ENCODE measurements around the gene RTL1. TPM values are rescaled to one million over a fixed set of nuclear protein-coding genes. Genes with fewer than 3 reads are reported as not detected.

The RTL1 gene
- total RNA-seq, 3 donors from 2014 or later: not detected

- ATAC-seq (no peak), DNase-seq (peak in 1 of 3 donors; percentile 34)
- TF ChIP-seq, protein P1, sequence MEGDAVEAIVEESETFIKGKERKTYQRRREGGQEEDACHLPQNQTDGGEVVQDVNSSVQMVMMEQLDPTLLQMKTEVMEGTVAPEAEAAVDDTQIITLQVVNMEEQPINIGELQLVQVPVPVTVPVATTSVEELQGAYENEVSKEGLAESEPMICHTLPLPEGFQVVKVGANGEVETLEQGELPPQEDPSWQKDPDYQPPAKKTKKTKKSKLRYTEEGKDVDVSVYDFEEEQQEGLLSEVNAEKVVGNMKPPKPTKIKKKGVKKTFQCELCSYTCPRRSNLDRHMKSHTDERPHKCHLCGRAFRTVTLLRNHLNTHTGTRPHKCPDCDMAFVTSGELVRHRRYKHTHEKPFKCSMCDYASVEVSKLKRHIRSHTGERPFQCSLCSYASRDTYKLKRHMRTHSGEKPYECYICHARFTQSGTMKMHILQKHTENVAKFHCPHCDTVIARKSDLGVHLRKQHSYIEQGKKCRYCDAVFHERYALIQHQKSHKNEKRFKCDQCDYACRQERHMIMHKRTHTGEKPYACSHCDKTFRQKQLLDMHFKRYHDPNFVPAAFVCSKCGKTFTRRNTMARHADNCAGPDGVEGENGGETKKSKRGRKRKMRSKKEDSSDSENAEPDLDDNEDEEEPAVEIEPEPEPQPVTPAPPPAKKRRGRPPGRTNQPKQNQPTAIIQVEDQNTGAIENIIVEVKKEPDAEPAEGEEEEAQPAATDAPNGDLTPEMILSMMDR (IDR thresholded peaks at IDR 0.05): no peak
- intact Hi-C loops (cut with DNase I, micrococcal nuclease): no loop called here
- Histone ChIP-seq H3K9me3 (no peaks in the 10 kb centered on the region), H3K4me1 (ENCODE audit: low read depth) (no peaks in the 10 kb centered on the region), H3K36me3 (ENCODE audit: low read depth) (no peaks in the 10 kb centered on the region), H3K4me3 (no peak overlapping the region)
Observed at GRCh38 chr14:100841066-100841760, 62.3 kb downstream of the RTL1 start.

DNA sequence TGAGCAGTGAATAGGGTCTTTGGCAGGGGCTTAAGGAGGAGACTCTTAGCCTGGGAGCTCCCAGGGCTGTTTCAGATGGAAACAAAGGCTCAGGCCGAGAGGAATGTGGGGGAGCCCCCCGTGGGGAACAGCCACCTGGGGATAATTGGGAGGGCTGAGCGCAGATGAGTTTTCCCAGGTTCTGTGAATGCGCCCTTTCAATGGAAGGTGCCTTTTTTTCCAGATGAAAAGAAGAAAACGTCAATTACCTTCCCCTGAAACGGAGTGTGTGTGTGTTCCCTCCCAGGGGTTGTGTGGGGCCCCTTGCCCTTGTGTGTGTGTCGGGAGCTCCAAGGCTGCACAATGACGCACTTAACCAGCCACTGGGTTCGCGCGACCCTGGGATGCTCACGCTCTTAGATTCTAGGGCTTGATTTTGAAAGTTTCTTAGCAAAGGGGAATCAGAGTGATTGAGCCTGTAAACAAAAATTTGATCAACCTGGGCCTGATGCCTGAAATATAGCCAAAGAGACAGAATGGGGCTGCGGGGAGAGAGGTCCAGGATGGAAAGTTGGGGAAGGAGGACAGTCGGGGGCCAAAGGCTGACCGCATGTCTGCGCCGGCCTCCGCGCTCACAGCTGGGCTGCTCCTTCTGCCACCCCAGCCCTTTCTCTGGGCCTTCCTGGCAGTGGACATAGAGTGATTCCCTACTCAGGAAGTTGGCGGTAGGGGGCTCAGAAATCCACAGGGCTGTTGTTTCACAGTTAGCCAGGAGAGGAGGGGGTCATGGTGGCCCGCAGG lies 63.0 kb downstream of the RTL1 start:
- TF ChIP-seq, protein P1 (IDR thresholded peaks at IDR 0.05): no peak
- intact Hi-C loops (cut with DNase I, micrococcal nuclease): no loop called here
- no peaks in the 10 kb centered on the region for H3K36me3 ChIP-seq (ENCODE audit: low read depth)
- DNase-seq (no peak), ATAC-seq (no peak)
- H3K9me3 ChIP-seq: no peaks in the 10 kb centered on the region
- no peaks in the 10 kb centered on the region for H3K4me1 ChIP-seq (ENCODE audit: low read depth)
- H3K4me3 ChIP-seq: no peak overlapping the region

DNA sequence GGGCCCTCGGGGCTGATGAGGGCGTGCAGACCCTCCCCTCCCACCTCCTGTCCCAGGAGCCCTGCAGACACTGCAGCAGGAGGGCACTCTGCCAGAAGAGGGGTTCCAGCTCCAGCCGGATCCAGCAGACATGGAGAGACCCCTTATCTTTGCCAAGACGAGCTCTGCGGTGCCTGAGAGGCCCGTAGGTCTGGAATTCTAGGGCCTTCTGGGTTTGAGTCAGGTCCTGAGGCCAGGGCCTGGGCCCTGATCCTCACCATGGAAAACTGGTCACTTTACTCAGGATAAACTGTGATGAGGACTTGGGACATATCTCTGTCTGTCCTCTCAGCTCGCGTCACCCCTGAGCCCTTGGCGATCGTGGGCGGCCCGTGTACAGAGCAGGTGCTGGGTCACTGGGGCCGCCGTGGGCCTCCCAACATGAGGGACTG lies 63.8 kb downstream of the RTL1 start:
- intact Hi-C loops (cut with DNase I, micrococcal nuclease): no loop called here
- peak in 1 of 3 donors; percentile 25 for DNase-seq
- no peak for ATAC-seq
- H3K4me3 ChIP-seq: no peak overlapping the region
- TF ChIP-seq, protein P1 (IDR thresholded peaks at IDR 0.05): no peak
- H3K4me1 ChIP-seq (ENCODE audit: low read depth): no peaks in the 10 kb centered on the region
- H3K36me3 ChIP-seq (ENCODE audit: low read depth): no peaks in the 10 kb centered on the region
- no peaks in the 10 kb centered on the region for H3K9me3 ChIP-seq

DNA sequence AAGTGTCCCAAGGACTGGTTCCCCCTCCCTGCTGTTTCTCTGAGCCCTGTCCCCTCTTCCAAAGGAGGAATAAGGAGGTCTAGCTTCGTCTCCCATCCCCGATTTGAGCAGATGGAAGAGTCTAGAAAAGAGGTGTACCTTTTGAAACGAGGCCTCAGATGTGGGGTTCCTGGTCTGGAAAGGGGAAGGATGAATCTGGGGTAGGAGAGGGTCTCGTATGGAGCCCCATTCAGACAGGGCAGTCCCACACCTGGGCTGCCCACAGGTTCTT lies 64.3 kb downstream of the RTL1 start:
- intact Hi-C loops (cut with DNase I, micrococcal nuclease): no loop called here
- H3K4me3 ChIP-seq: no peak overlapping the region
- H3K4me1 ChIP-seq (ENCODE audit: low read depth): no peaks in the 10 kb centered on the region
- DNase-seq (no peak), ATAC-seq (no peak)
- no peaks in the 10 kb centered on the region for H3K9me3 ChIP-seq
- TF ChIP-seq, protein P1 (IDR thresholded peaks at IDR 0.05): no peak
- no peaks in the 10 kb centered on the region for H3K36me3 ChIP-seq (ENCODE audit: low read depth)

- H3K9me3 ChIP-seq: no peaks in the 10 kb centered on the region
- intact Hi-C loops (cut with DNase I, micrococcal nuclease): no loop called here
- ATAC-seq (no peak), DNase-seq (no peak)
- no peaks in the 10 kb centered on the region for H3K4me1 ChIP-seq (ENCODE audit: low read depth)
- no peaks in the 10 kb centered on the region for H3K36me3 ChIP-seq (ENCODE audit: low read depth)
- no peak overlapping the region for H3K4me3 ChIP-seq
- TF ChIP-seq, protein P1 (IDR thresholded peaks at IDR 0.05): no peak
Observed at GRCh38 chr14:100838493-100839314, 64.8 kb downstream of the RTL1 start.

Measured in mucosa of descending colon (tissue), 3 donors.